ENCODE data around the gene LPP.

GRCh38 chr3:188674595-188674994 is 520.6 kb downstream of the LPP start:
- TF ChIP-seq POLR2A (IDR thresholded peaks at IDR 0.05; ENCODE audit: low read length) (no peak), GATA1 (IDR thresholded peaks at IDR 0.05; ENCODE audit: low read depth, low read length) (no peak)
